ENCODE measurements around the gene NTMT1. TPM values are rescaled to one million over a fixed set of nuclear protein-coding genes. Genes with fewer than 3 reads are reported as not detected.

NTMT1 gene
- total RNA-seq, 2 experiments from 2014 or later, result 50.7 to 52.5 TPM

DNA sequence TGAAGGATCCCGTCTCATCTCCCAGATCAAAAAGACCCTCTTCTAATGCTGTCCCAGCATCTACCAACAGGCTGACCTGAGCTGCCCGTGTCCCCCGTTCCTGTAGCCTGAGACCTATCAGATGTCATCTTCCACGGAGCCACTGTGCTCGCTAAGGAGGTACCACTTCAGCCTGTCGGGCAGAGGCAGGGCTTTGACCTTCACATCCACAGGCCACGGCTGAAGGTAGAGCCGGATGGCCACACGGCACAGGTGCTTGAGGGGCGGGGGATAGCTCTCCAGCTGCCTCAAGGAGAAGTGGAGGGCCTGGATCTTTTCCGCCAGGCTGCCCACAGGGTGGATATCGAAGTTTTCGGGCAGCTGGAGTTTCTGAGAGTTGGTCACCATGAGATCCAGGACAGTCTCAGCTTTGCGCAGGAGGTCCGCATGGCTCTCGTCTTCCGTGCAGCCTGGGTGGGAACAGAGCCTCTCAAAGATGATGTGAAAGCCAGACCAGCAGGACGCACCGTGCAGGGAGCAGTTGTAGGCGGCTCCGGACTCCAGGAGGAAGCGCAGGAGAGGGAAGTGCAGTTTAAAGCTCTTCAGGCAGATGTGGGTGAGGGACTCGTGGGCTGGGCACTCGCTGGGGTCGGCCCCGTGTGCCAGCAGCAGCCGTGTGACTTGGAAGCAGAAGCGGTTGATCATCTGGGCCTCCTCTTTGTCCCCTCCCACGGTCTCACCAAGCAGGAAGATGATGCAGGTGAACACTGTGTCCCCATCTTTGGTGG lies 11.9 kb downstream of the NTMT1 start:
- DNase-seq, result no peak
- no peaks in the 10 kb centered on the region for H3K27me3 ChIP-seq (ENCODE audit: control insufficient read depth in 1 of 2, insufficient read depth in 2 of 2, low read length in 2 of 2)
- TF ChIP-seq, protein P1, sequence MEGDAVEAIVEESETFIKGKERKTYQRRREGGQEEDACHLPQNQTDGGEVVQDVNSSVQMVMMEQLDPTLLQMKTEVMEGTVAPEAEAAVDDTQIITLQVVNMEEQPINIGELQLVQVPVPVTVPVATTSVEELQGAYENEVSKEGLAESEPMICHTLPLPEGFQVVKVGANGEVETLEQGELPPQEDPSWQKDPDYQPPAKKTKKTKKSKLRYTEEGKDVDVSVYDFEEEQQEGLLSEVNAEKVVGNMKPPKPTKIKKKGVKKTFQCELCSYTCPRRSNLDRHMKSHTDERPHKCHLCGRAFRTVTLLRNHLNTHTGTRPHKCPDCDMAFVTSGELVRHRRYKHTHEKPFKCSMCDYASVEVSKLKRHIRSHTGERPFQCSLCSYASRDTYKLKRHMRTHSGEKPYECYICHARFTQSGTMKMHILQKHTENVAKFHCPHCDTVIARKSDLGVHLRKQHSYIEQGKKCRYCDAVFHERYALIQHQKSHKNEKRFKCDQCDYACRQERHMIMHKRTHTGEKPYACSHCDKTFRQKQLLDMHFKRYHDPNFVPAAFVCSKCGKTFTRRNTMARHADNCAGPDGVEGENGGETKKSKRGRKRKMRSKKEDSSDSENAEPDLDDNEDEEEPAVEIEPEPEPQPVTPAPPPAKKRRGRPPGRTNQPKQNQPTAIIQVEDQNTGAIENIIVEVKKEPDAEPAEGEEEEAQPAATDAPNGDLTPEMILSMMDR (IDR thresholded peaks at IDR 0.05), result no peak

DNA sequence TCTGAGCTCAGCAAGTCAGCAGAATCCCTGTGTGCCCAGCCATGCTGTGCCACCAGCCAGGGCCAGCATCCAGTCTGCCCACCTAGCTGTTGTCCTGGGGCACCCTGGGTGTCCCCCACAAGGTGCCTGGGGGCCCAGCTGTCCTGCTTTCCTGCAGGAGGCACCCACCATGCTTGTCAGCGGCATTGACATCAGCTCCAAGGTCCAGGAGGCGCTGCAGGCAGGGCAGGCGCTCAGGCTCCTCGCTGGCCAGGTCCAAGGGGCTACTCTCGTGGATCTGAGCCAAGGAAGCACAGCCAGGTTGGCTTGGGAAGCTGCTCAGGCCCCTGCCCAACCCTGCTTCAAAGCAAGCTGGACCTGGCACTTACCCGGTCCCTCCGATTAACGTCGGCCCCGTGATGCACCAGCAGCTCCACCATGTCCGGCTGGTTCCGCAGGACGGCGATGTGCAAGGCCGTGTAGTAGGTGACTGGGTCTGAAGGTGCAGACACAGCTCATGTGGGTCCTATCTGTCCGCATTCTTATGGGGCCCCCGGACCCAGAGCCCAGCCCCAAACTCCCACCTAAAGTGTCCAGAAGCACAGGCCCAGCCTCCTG lies 13.2 kb downstream of the NTMT1 start:
- no peaks in the 10 kb centered on the region for H3K9me3 Mint-ChIP-seq
- H3K27me3 ChIP-seq (ENCODE audit: control insufficient read depth in 1 of 2, insufficient read depth in 2 of 2, low read length in 2 of 2), result no peaks in the 10 kb centered on the region
- peaks cover 35% of the 10 kb centered on the region for H3K4me1 ChIP-seq (ENCODE audit: insufficient read depth, low read length)
- H3K4me1 Mint-ChIP-seq (ENCODE audit: low read depth), result peaks cover 11% of the 10 kb centered on the region
- ChIA-PET POLR2A (interaction anchor here (6.5 kb wide), 1 partner anchor 13 kb away, joined by 40 read pairs; the partner anchor contains the start of gene NTMT1), CTCF (no interaction called here)
- H3K4me3 ChIP-seq (ENCODE audit: low read length), result no peak overlapping the region
- no peak for DNase-seq
- intact Hi-C loops (cut with DNase I, micrococcal nuclease), result no loop called here
- H3K27me3 Mint-ChIP-seq, result no peaks in the 10 kb centered on the region
- no peaks in the 10 kb centered on the region for H3K9me3 ChIP-seq (ENCODE audit: control insufficient read depth in 1 of 2, insufficient read depth in 1 of 2, low read length in 2 of 2)
- H3K36me3 Mint-ChIP-seq (ENCODE audit: low read depth), result peaks cover 43% of the 10 kb centered on the region
- TF ChIP-seq, protein P1 (IDR thresholded peaks at IDR 0.05), result no peak
- H3K36me3 ChIP-seq (ENCODE audit: insufficient read depth, low read length), result peaks cover 54% of the 10 kb centered on the region
- no peak overlapping the region for H3K27ac ChIP-seq (ENCODE audit: low read depth in 1 of 2, low read length in 2 of 2)
- ATAC-seq (ENCODE audit: poor library complexity), result no peak
- H3K27ac Mint-ChIP-seq, result no peak overlapping the region
- peak overlapping the region; percentile 38 for H3K4me3 Mint-ChIP-seq

More for the DNA sequence above, 11.9 kb downstream of the NTMT1 start:
- peaks cover 35% of the 10 kb centered on the region for H3K4me1 ChIP-seq (ENCODE audit: insufficient read depth, low read length)
- H3K4me1 Mint-ChIP-seq (ENCODE audit: low read depth), result peaks cover 11% of the 10 kb centered on the region
- H3K27ac ChIP-seq (ENCODE audit: low read depth in 1 of 2, low read length in 2 of 2), result no peak overlapping the region
- H3K4me3 ChIP-seq (ENCODE audit: low read length), result no peak overlapping the region
- no peaks in the 10 kb centered on the region for H3K9me3 ChIP-seq (ENCODE audit: control insufficient read depth in 1 of 2, insufficient read depth in 1 of 2, low read length in 2 of 2)
- no peak for ATAC-seq (ENCODE audit: poor library complexity)
- POLR2A ChIA-PET, result interaction anchor here (6.5 kb wide), 1 partner anchor 12 kb away, joined by 40 read pairs; the partner anchor contains the start of gene NTMT1
- H3K27me3 Mint-ChIP-seq, result no peaks in the 10 kb centered on the region
- peak overlapping the region; percentile 50 for H3K27ac Mint-ChIP-seq
- peaks cover 56% of the 10 kb centered on the region for H3K36me3 Mint-ChIP-seq (ENCODE audit: low read depth)
- peaks cover 67% of the 10 kb centered on the region for H3K36me3 ChIP-seq (ENCODE audit: insufficient read depth, low read length)
- intact Hi-C loops (cut with DNase I, micrococcal nuclease), result no loop called here
- CTCF ChIA-PET, result no interaction called here
- no peaks in the 10 kb centered on the region for H3K9me3 Mint-ChIP-seq
- peak overlapping the region; percentile 61 for H3K4me3 Mint-ChIP-seq

GRCh38 chr9:129639756-129640085 lies 13.8 kb downstream of the NTMT1 start:
- Mint-ChIP-seq H3K4me3 (peak overlapping the region; percentile 85), H3K9me3 (no peaks in the 10 kb centered on the region), H3K27me3 (no peaks in the 10 kb centered on the region), H3K27ac (peak overlapping the region; percentile 85), H3K4me1 (ENCODE audit: low read depth) (peaks cover 11% of the 10 kb centered on the region), H3K36me3 (ENCODE audit: low read depth) (peaks cover 41% of the 10 kb centered on the region)
- Histone ChIP-seq H3K36me3 (ENCODE audit: insufficient read depth, low read length) (peaks cover 48% of the 10 kb centered on the region), H3K4me1 (ENCODE audit: insufficient read depth, low read length) (peaks cover 35% of the 10 kb centered on the region), H3K4me3 (ENCODE audit: low read length) (no peak overlapping the region), H3K27me3 (ENCODE audit: control insufficient read depth in 1 of 2, insufficient read depth in 2 of 2, low read length in 2 of 2) (no peaks in the 10 kb centered on the region), H3K27ac (ENCODE audit: low read depth in 1 of 2, low read length in 2 of 2) (no peak overlapping the region), H3K9me3 (ENCODE audit: control insufficient read depth in 1 of 2, insufficient read depth in 1 of 2, low read length in 2 of 2) (no peaks in the 10 kb centered on the region)
- POLR2A ChIA-PET, result interaction anchor here (6.5 kb wide), 1 partner anchor 14 kb away, joined by 40 read pairs; the partner anchor contains the start of gene NTMT1
- CTCF ChIA-PET, result no interaction called here
- intact Hi-C loops (cut with DNase I, micrococcal nuclease), result loop anchor here in 1 of 2 experiments (5.0 to 10.0 kb wide), 3 partner anchors 98 to 1705 kb away; partner anchors contain the start of genes DPM2, PIP5KL1 and TOR1B
- TF ChIP-seq, protein P1 (IDR thresholded peaks at IDR 0.05), result no peak
- ATAC-seq (ENCODE audit: poor library complexity) (no peak), DNase-seq (no peak)

Measured in CD4-positive, alpha-beta T cell (primary cell).